ENCODE measurements around the gene ADAM12. TPM values are rescaled to one million over a fixed set of nuclear protein-coding genes. Genes with fewer than 3 reads are reported as not detected.

Gene ADAM12
- total and polyA plus RNA-seq, 2 donors (not counting 3 experiments of a cell fraction or from before 2014, with no cell fraction given): 0.22 to 0.33 TPM

GRCh38 chr10:126392469-126392868 lies 4.2 kb upstream of the ADAM12 start:
- no peak for FAIRE-seq
- no TSS peak for BruUV-seq (replicated peaks)

GRCh38 chr10:126392068-126392467 lies 3.8 kb upstream of the ADAM12 start:
- ChIA-PET CTCF (no interaction called here), POLR2A (no interaction called here)
- no peak overlapping the region for H3K27ac ChIP-seq (ENCODE audit: insufficient read depth, low read depth, low read length)

More at GRCh38 chr10:126392469-126392868, 4.2 kb upstream of the ADAM12 start:
- Histone ChIP-seq H3K36me3 (ENCODE audit: control insufficient read depth in 2 of 2, extremely low read depth in 1 of 2, insufficient read depth in 2 of 2, low read length in 2 of 2) (no peaks in the 10 kb centered on the region), H3K4me1 (ENCODE audit: control insufficient read depth, extremely low read depth, insufficient read depth, low read length) (no peaks in the 10 kb centered on the region), H3K9me3 (replicated peaks; ENCODE audit: control insufficient read depth, insufficient read depth, low read length) (no peaks in the 10 kb centered on the region), H4K20me1 (replicated peaks; ENCODE audit: control insufficient read depth, extremely low read depth, insufficient read depth, low read length) (no peaks in the 10 kb centered on the region), H3K4me2 (ENCODE audit: insufficient read depth, low read length) (no peak overlapping the region), H3K27me3 (ENCODE audit: control insufficient read depth in 2 of 2, insufficient read depth in 2 of 2, low read length in 2 of 2) (peaks cover 3 to 16% of the 10 kb centered on the region in 2 experiments), H3K4me3 (replicated peaks in 1 of 3; ENCODE audit: insufficient read depth in 1 of 3, low read depth in 1 of 3, low read length in 3 of 3) (no peak overlapping the region), H3K27ac (ENCODE audit: insufficient read depth, low read depth, low read length) (no peak overlapping the region), H3K9me1 (replicated peaks; ENCODE audit: control insufficient read depth, extremely low read depth, insufficient read depth, low read length) (no peaks in the 10 kb centered on the region), H3K79me2 (ENCODE audit: control insufficient read depth, insufficient read depth, low read length) (no peaks in the 10 kb centered on the region), H2AFZ (ENCODE audit: low read depth, low read length) (no peak overlapping the region), H3K9ac (replicated peaks; ENCODE audit: extremely low read depth, insufficient read depth, low read length) (no peak overlapping the region)
- ChIA-PET POLR2A (no interaction called here), CTCF (no interaction called here)
- dilution Hi-C loops (cut with MboI; ENCODE audit: extremely low pct_ligation_motif_present, low sequenced_read_pairs): no loop called here
- no peak for DNase-seq (ENCODE audit: low read depth, low spot score)
- TF ChIP-seq MAX (IDR thresholded peaks at IDR 0.05; ENCODE audit: insufficient read depth, insufficient read length) (no peak), JUN (IDR thresholded peaks at IDR 0.05; ENCODE audit: borderline replicate concordance, insufficient read depth, insufficient read length, low read depth) (no peak), FOS (IDR thresholded peaks at IDR 0.05; ENCODE audit: borderline replicate concordance, insufficient read depth, low read length) (no peak)
- intact Hi-C loops (cut with micrococcal nuclease): no loop called here

More at GRCh38 chr10:126392068-126392467, 3.8 kb upstream of the ADAM12 start:
- H3K9me1 ChIP-seq (replicated peaks; ENCODE audit: control insufficient read depth, extremely low read depth, insufficient read depth, low read length): no peaks in the 10 kb centered on the region
- H3K9ac ChIP-seq (replicated peaks; ENCODE audit: extremely low read depth, insufficient read depth, low read length): no peak overlapping the region
- DNase-seq (ENCODE audit: low read depth, low spot score) (no peak), FAIRE-seq (no peak)
- no peak overlapping the region for H3K4me2 ChIP-seq (ENCODE audit: insufficient read depth, low read length)
- dilution Hi-C loops (cut with MboI; ENCODE audit: extremely low pct_ligation_motif_present, low sequenced_read_pairs): no loop called here
- intact Hi-C loops (cut with micrococcal nuclease): no loop called here
- no peak overlapping the region for H2AFZ ChIP-seq (ENCODE audit: low read depth, low read length)
- H3K27me3 ChIP-seq (ENCODE audit: control insufficient read depth in 2 of 2, insufficient read depth in 2 of 2, low read length in 2 of 2): peaks cover 3 to 19% of the 10 kb centered on the region in 2 experiments
- no peak overlapping the region for H3K4me3 ChIP-seq (replicated peaks in 1 of 3; ENCODE audit: insufficient read depth in 1 of 3, low read depth in 1 of 3, low read length in 3 of 3)
- no peaks in the 10 kb centered on the region for H3K4me1 ChIP-seq (ENCODE audit: control insufficient read depth, extremely low read depth, insufficient read depth, low read length)
- no peaks in the 10 kb centered on the region for H4K20me1 ChIP-seq (replicated peaks; ENCODE audit: control insufficient read depth, extremely low read depth, insufficient read depth, low read length)
- TF ChIP-seq POLR2A (IDR thresholded peaks at IDR 0.05; ENCODE audit: low read depth, low read length): no peak
- no peak for TF ChIP-seq GATA2 (IDR thresholded peaks at IDR 0.05; ENCODE audit: insufficient read depth, insufficient read length, low read depth, low read length)
- TF ChIP-seq CTCF (IDR thresholded peaks at IDR 0.05; ENCODE audit: extremely low read depth in 1 of 2, insufficient read depth in 1 of 2, low read depth in 1 of 2, low read length in 2 of 2): no peak
- TF ChIP-seq MAX (IDR thresholded peaks at IDR 0.05; ENCODE audit: insufficient read depth, insufficient read length): no peak
- no peak for TF ChIP-seq EZH2 (IDR thresholded peaks at IDR 0.05; ENCODE audit: borderline replicate concordance, low read depth, low read length, severe bottlenecking)
- no peak for TF ChIP-seq MYC (IDR thresholded peaks at IDR 0.05; ENCODE audit: low read depth, low read length)
- TF ChIP-seq POLR2AphosphoS5 (IDR thresholded peaks at IDR 0.05; ENCODE audit: insufficient read depth, low read depth, low read length): no peak
- no peak for TF ChIP-seq JUN (IDR thresholded peaks at IDR 0.05; ENCODE audit: borderline replicate concordance, insufficient read depth, insufficient read length, low read depth)
- TF ChIP-seq FOS (IDR thresholded peaks at IDR 0.05; ENCODE audit: borderline replicate concordance, insufficient read depth, low read length): no peak
- no peaks in the 10 kb centered on the region for H3K79me2 ChIP-seq (ENCODE audit: control insufficient read depth, insufficient read depth, low read length)
- H3K9me3 ChIP-seq (replicated peaks; ENCODE audit: control insufficient read depth, insufficient read depth, low read length): no peaks in the 10 kb centered on the region
- H3K36me3 ChIP-seq (ENCODE audit: control insufficient read depth in 2 of 2, extremely low read depth in 1 of 2, insufficient read depth in 2 of 2, low read length in 2 of 2): no peaks in the 10 kb centered on the region
- no TSS peak for BruUV-seq (replicated peaks)
